K562 (cell line): Measurements from ENCODE around the gene IGSF8. TPM values are rescaled to one million over a fixed set of nuclear protein-coding genes. Genes with fewer than 3 reads are reported as not detected.

Experiments
- ARHGAP35 ChIP-seq: fragments of 450-650 bp; IDR thresholded peaks from 2 replicates; pipeline ENCODE4 v1.6.1; 2018; ENCODE audit not compliant: partially characterized antibody
- CTBP1 ChIP-seq: fragments of 450-650 bp; IDR thresholded peaks from 2 replicates; pipeline ENCODE4 v1.6.1; 2016; ENCODE audit warnings: borderline replicate concordance
- DIDO1 ChIP-seq: fragments of 450-650 bp; IDR thresholded peaks from 2 replicates; pipeline ENCODE4 v1.6.1; 2016; ENCODE audit warnings: low read depth, missing biosample characterization, missing genetic modification characterization
- FOXK2 ChIP-seq, 2 experiments: fragments of 450-650 bp; IDR thresholded peaks in 1 of 2; conservative IDR thresholded peaks in 1 of 2; 2 replicates each; pipeline ENCODE4 v1.6.1; 2016; ENCODE audit warnings: low read depth in 2 of 2, mild to moderate bottlenecking in 1 of 2
- GABPB2 ChIP-seq: fragments of 250-450 bp; sonication (Bioruptor Pico); conservative IDR thresholded peaks from 2 replicates; pipeline ENCODE4 v1.5.1; 2021; ENCODE audit warnings: mild to moderate bottlenecking
- HLTF ChIP-seq: fragments of 450-650 bp; IDR thresholded peaks from 2 replicates; pipeline ENCODE4 v1.6.1; 2016
- HMGN3 ChIP-seq: IDR thresholded peaks from 2 replicates; pipeline ENCODE4 v1.6.1; 2011; ENCODE audit warnings: borderline replicate concordance, low read depth, mild to moderate bottlenecking, mixed read lengths, low read length; ENCODE audit not compliant: insufficient read length; ENCODE audit errors: extremely low read depth
- IRF2 ChIP-seq: sonication (generic); formaldehyde crosslinking; IDR thresholded peaks from 2 replicates; pipeline ENCODE4 v1.8.1; 2022; ENCODE audit warnings: mild to moderate bottlenecking, missing genetic modification reagents
- JUN ChIP-seq, 2 experiments: sonication (generic) in 1 of 2; formaldehyde crosslinking in 1 of 2; IDR thresholded peaks; 2 replicates each; pipeline versions ENCODE4 v1.6.1 to v1.8.0; 2012 to 2022; ENCODE audit warnings: borderline replicate concordance in 2 of 2, mild to moderate bottlenecking in 2 of 2, improper control_type of control experiment in 1 of 2, low read depth in 1 of 2, low read length in 1 of 2, missing genetic modification reagents in 1 of 2
- POLR3A ChIP-seq: IDR thresholded peaks from 2 replicates; pipeline ENCODE4 v1.6.1; 2011; ENCODE audit warnings: borderline replicate concordance, mild to moderate bottlenecking, moderate library complexity; ENCODE audit not compliant: insufficient read length, insufficient read depth; ENCODE audit errors: extremely low read depth
- SLC30A9 ChIP-seq: fragments of 250-450 bp; sonication (Bioruptor Pico); IDR thresholded peaks from 2 replicates; pipeline ENCODE4 v1.8.0; 2022; ENCODE audit warnings: mild to moderate bottlenecking, moderate library complexity
- ZFP30 ChIP-seq: fragments of 250-450 bp; sonication (Bioruptor Pico); IDR thresholded peaks from 2 replicates; pipeline ENCODE4 v1.8.0; 2022; ENCODE audit warnings: moderate library complexity, mild to moderate bottlenecking, inconsistent platforms, borderline replicate concordance
- polyA plus RNA-seq, 8 experiments: library from polyadenylated mRNA; depleted of rRNA in 4 of 8; stranded (reverse) in 5 of 8; unstranded in 3 of 8; fragments of >200 nt; fragmentation: Nextera tagmentation in 2 of 8; fragmentation: Illumina TruSeq in 1 of 8; extraction: Ambion mirVana in 2 of 8; extraction: Trizol in 1 of 8; gene quantifications; 2 replicates each; pipeline versions ENCODE4 v1.2.1 to v1.2.3, GENCODE V29; 2011 to 2014; ENCODE audit warnings: inconsistent platforms in 1 of 8, missing spikeins in 1 of 8
- total RNA-seq, 7 experiments: library from RNA; depleted of rRNA in 6 of 7; stranded (reverse); fragments of >200 nt in 6 of 7; fragmentation: Illumina TruSeq in 2 of 7; extraction: Trizol in 2 of 7; gene quantifications; 2 replicates each; pipeline versions ENCODE4 v1.2.1 to v1.2.3, GENCODE V29; 2011 to 2021; ENCODE audit warnings: low replicate concordance in 1 of 7
- TF ChIP-seq, protein P1 (sequence below): fragments of 450-650 bp; conservative IDR thresholded peaks from 2 replicates; pipeline ENCODE4 v1.6.1; 2016; ENCODE audit warnings: missing genetic modification characterization, low read depth, mild to moderate bottlenecking, missing compliant biosample characterization, moderate library complexity
- TF ChIP-seq, protein P2 (sequence below): sonication (generic); formaldehyde crosslinking; IDR thresholded peaks from 2 replicates; pipeline ENCODE4 v1.9.0; 2022; ENCODE audit warnings: mild to moderate bottlenecking, missing genetic modification reagents
- TF ChIP-seq, protein P3 (sequence below): sonication (generic); formaldehyde crosslinking; IDR thresholded peaks from 2 replicates; pipeline ENCODE4 v1.8.0; 2022; ENCODE audit warnings: missing genetic modification reagents, mild to moderate bottlenecking, borderline replicate concordance
- TF ChIP-seq, protein P4 (sequence below): sonication (generic); formaldehyde crosslinking; IDR thresholded peaks from 2 replicates; pipeline ENCODE4 v1.8.1; 2023; ENCODE audit warnings: mild to moderate bottlenecking, missing genetic modification reagents
- TF ChIP-seq, protein P5 (sequence below), 2 experiments: fragments of 450-650 bp; IDR thresholded peaks; 2 replicates each; pipeline ENCODE4 v1.6.1; 2016
- TF ChIP-seq, protein P6 (sequence below): IDR thresholded peaks from 2 replicates; pipeline ENCODE4 v1.6.1; 2014; ENCODE audit warnings: antibody characterized with exemption

The IGSF8 gene
- total and polyA plus RNA-seq, 9 of the 15 experiments (the other 6 are each of a cell fraction or from before 2014, with no cell fraction given) = 0.32 to 11.7 (median 3.2) TPM

DNA sequence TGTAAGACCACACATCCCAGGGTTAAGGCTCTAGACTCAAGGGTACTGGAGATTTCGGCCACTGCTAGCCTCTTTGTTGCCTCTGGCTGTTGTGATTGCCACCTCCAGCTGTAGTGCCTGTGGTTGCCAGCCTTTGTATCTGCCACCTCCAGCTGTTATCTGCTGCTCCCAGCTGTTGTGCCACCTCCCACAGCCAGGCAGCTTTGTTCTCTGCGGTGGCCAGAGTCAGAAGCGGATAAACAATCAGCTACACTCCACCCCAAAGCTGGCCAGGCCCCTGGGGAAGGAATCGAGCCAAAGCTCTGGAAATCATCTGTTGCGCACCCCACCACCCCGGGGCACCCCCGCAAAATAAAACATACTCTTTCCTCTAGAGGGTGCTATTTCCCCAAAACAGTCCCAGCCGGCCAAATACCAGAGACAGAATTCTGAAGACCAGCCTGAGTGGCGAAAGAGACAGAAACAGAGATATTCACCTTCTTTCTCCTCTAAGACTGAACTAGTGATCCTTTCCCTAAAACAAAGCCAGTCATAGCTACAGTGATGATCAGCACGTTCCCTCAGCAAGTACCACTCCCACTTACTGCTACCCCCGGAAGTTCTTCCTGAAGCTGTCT is 51.8 kb downstream of the IGSF8 start (continued):
- TF ChIP-seq, protein P1, sequence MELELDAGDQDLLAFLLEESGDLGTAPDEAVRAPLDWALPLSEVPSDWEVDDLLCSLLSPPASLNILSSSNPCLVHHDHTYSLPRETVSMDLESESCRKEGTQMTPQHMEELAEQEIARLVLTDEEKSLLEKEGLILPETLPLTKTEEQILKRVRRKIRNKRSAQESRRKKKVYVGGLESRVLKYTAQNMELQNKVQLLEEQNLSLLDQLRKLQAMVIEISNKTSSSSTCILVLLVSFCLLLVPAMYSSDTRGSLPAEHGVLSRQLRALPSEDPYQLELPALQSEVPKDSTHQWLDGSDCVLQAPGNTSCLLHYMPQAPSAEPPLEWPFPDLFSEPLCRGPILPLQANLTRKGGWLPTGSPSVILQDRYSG = no peak
- TF ChIP-seq JUN (IDR thresholded peaks at IDR 0.05; ENCODE audit: borderline replicate concordance, low read depth, low read length) = peak; percentile 29; the same call in 1 of the 2 replicates
- no peak for TF ChIP-seq JUN (CRISPR knock-in tag; IDR thresholded peaks at IDR 0.05; ENCODE audit: borderline replicate concordance)
- TF ChIP-seq DIDO1 (tag) = no peak; the same call in 1 of the 2 replicates
- peak; percentile 92 for TF ChIP-seq CTBP1
- no peak for TF ChIP-seq POLR3A
- TF ChIP-seq SLC30A9 (CRISPR knock-in tag) = no peak
- peak; percentile 94 for TF ChIP-seq HLTF
- TF ChIP-seq FOXK2 (conservative IDR thresholded peaks at IDR 0.05 in 1 of 2, IDR thresholded peaks at IDR 0.05 in 1 of 2; ENCODE audit: low read depth in 2 of 2) = peak; percentile 76 to 82
- TF ChIP-seq IRF2 = no peak
- TF ChIP-seq, protein P2, sequence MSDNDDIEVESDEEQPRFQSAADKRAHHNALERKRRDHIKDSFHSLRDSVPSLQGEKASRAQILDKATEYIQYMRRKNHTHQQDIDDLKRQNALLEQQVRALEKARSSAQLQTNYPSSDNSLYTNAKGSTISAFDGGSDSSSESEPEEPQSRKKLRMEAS = peak; percentile 80
- TF ChIP-seq, protein P3, sequence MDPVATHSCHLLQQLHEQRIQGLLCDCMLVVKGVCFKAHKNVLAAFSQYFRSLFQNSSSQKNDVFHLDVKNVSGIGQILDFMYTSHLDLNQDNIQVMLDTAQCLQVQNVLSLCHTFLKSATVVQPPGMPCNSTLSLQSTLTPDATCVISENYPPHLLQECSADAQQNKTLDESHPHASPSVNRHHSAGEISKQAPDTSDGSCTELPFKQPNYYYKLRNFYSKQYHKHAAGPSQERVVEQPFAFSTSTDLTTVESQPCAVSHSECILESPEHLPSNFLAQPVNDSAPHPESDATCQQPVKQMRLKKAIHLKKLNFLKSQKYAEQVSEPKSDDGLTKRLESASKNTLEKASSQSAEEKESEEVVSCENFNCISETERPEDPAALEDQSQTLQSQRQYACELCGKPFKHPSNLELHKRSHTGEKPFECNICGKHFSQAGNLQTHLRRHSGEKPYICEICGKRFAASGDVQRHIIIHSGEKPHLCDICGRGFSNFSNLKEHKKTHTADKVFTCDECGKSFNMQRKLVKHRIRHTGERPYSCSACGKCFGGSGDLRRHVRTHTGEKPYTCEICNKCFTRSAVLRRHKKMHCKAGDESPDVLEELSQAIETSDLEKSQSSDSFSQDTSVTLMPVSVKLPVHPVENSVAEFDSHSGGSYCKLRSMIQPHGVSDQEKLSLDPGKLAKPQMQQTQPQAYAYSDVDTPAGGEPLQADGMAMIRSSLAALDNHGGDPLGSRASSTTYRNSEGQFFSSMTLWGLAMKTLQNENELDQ (CRISPR knock-in tag) = no peak
- TF ChIP-seq, protein P4, sequence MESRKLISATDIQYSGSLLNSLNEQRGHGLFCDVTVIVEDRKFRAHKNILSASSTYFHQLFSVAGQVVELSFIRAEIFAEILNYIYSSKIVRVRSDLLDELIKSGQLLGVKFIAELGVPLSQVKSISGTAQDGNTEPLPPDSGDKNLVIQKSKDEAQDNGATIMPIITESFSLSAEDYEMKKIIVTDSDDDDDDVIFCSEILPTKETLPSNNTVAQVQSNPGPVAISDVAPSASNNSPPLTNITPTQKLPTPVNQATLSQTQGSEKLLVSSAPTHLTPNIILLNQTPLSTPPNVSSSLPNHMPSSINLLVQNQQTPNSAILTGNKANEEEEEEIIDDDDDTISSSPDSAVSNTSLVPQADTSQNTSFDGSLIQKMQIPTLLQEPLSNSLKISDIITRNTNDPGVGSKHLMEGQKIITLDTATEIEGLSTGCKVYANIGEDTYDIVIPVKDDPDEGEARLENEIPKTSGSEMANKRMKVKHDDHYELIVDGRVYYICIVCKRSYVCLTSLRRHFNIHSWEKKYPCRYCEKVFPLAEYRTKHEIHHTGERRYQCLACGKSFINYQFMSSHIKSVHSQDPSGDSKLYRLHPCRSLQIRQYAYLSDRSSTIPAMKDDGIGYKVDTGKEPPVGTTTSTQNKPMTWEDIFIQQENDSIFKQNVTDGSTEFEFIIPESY (CRISPR knock-in tag) = no peak
- TF ChIP-seq, protein P5, sequence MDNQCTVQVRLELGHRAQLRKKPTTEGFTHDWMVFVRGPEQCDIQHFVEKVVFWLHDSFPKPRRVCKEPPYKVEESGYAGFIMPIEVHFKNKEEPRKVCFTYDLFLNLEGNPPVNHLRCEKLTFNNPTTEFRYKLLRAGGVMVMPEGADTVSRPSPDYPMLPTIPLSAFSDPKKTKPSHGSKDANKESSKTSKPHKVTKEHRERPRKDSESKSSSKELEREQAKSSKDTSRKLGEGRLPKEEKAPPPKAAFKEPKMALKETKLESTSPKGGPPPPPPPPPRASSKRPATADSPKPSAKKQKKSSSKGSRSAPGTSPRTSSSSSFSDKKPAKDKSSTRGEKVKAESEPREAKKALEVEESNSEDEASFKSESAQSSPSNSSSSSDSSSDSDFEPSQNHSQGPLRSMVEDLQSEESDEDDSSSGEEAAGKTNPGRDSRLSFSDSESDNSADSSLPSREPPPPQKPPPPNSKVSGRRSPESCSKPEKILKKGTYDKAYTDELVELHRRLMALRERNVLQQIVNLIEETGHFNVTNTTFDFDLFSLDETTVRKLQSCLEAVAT (IDR thresholded peaks at IDR 0.05) = peak in 1 of 2 experiments; percentile 96; a peak in 2 of 4 replicates
- TF ChIP-seq ARHGAP35 = no peak
- no peak for TF ChIP-seq ZFP30 (CRISPR knock-in tag)
- no peak for TF ChIP-seq GABPB2
- TF ChIP-seq, protein P6, sequence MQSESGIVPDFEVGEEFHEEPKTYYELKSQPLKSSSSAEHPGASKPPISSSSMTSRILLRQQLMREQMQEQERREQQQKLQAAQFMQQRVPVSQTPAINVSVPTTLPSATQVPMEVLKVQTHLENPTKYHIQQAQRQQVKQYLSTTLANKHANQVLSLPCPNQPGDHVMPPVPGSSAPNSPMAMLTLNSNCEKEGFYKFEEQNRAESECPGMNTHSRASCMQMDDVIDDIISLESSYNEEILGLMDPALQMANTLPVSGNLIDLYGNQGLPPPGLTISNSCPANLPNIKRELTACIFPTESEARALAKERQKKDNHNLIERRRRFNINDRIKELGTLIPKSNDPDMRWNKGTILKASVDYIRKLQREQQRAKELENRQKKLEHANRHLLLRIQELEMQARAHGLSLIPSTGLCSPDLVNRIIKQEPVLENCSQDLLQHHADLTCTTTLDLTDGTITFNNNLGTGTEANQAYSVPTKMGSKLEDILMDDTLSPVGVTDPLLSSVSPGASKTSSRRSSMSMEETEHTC = 0 out of 2 replicates have a peak, but pooled peaks have one; percentile 33
- peak; percentile 62 for TF ChIP-seq HMGN3
